ENCODE results near the gene NLRP8.

DNA sequence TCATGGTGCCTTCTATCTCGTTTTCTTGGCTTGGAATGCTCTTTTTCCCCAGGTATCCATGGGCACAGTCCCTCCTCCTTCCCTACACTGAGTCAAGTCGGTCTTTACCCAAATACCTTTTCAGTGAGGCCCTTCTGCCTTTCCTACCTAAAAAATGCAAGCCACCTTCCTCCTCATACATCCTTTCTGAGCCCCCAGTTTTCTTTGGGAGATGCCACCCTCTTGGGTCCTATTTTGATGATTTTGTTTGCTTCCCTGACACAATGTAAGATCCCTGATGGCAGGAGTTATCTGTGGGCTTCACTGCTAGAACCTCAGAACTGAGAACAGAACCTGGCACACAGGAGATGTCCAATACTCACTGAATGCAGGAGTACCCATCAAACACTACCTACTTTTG, 37.8 kb upstream of the NLRP8 start:
- no peak for TF ChIP-seq POLR2A (IDR thresholded peaks at IDR 0.05)
- TF ChIP-seq, protein P1, sequence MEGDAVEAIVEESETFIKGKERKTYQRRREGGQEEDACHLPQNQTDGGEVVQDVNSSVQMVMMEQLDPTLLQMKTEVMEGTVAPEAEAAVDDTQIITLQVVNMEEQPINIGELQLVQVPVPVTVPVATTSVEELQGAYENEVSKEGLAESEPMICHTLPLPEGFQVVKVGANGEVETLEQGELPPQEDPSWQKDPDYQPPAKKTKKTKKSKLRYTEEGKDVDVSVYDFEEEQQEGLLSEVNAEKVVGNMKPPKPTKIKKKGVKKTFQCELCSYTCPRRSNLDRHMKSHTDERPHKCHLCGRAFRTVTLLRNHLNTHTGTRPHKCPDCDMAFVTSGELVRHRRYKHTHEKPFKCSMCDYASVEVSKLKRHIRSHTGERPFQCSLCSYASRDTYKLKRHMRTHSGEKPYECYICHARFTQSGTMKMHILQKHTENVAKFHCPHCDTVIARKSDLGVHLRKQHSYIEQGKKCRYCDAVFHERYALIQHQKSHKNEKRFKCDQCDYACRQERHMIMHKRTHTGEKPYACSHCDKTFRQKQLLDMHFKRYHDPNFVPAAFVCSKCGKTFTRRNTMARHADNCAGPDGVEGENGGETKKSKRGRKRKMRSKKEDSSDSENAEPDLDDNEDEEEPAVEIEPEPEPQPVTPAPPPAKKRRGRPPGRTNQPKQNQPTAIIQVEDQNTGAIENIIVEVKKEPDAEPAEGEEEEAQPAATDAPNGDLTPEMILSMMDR (IDR thresholded peaks at IDR 0.05), result no peak

Data from adrenal gland (tissue), 5 donors.